Astrocyte (in vitro differentiated cells and primary cell): ENCODE results near the gene CAMKK2. TPM values are rescaled to one million over a fixed set of nuclear protein-coding genes. Genes with fewer than 3 reads are reported as not detected.

Experiments
- DNase-seq: peaks from one replicate; pipeline ENCODE4 v3.0.0-alpha.2; 2010; ENCODE audit warnings: low read depth
- FAIRE-seq: peaks from 2 replicates; lab custom pipeline; 2011; peaks lifted over from hg19 to GRCh38; lab: Jason Lieb, UNC
- H2AFZ ChIP-seq: 2 replicates; pipeline ENCODE4 v1.6.0; 2012; ENCODE audit warnings: low read depth, low read length, inconsistent platforms
- H3K27ac ChIP-seq: 2 replicates; pipeline ENCODE4 v1.5.1; 2011; ENCODE audit warnings: low read depth, low read length, inconsistent platforms
- H3K27me3 ChIP-seq: 2 replicates; pipeline ENCODE4 v1.6.0; 2011; ENCODE audit warnings: low read length, inconsistent platforms; ENCODE audit not compliant: insufficient read depth
- H3K36me3 ChIP-seq: 2 replicates; pipeline ENCODE4 v1.5.1; 2011; ENCODE audit warnings: low read length, inconsistent platforms; ENCODE audit not compliant: insufficient read depth
- H3K4me1 ChIP-seq: 2 replicates; pipeline ENCODE4 v1.5.1; 2011; ENCODE audit warnings: low read length, inconsistent platforms; ENCODE audit not compliant: insufficient read depth
- H3K4me2 ChIP-seq: 2 replicates; pipeline ENCODE4 v1.6.0; 2012; ENCODE audit warnings: low read length, inconsistent platforms
- H3K4me3 ChIP-seq: 2 replicates; pipeline ENCODE4 v1.5.1; 2011; ENCODE audit warnings: low read depth, mild to moderate bottlenecking, low read length, inconsistent platforms; ENCODE audit not compliant: insufficient read depth
- H3K79me2 ChIP-seq: 2 replicates; pipeline ENCODE4 v1.6.0; 2012; ENCODE audit warnings: mild to moderate bottlenecking, low read length, inconsistent platforms; ENCODE audit not compliant: insufficient read depth
- H3K9ac ChIP-seq: 2 replicates; pipeline ENCODE4 v1.6.0; 2012; ENCODE audit warnings: mild to moderate bottlenecking, low read length, inconsistent platforms
- H3K9me3 ChIP-seq: 2 replicates; pipeline ENCODE4 v1.5.1; 2012; ENCODE audit warnings: low read depth, mild to moderate bottlenecking, low read length, inconsistent platforms; ENCODE audit not compliant: insufficient read depth
- H4K20me1 ChIP-seq: 2 replicates; pipeline ENCODE4 v1.6.0; 2012; ENCODE audit warnings: low read length, inconsistent platforms; ENCODE audit not compliant: insufficient read depth
- H3K27ac Mint-ChIP-seq: one replicate; pipeline ENCODE4 v1.8.0; 2021; ENCODE audit warnings: mild to moderate bottlenecking, mixed read lengths; ENCODE audit not compliant: unreplicated experiment
- H3K27me3 Mint-ChIP-seq: one replicate; pipeline ENCODE4 v1.8.0; 2021; ENCODE audit warnings: low read depth, mixed read lengths; ENCODE audit not compliant: unreplicated experiment
- H3K36me3 Mint-ChIP-seq: one replicate; pipeline ENCODE4 v1.8.0; 2021; ENCODE audit warnings: low read depth, mixed read lengths; ENCODE audit not compliant: unreplicated experiment
- H3K4me1 Mint-ChIP-seq: one replicate; pipeline ENCODE4 v1.8.0; 2021; ENCODE audit warnings: low read depth, mixed read lengths; ENCODE audit not compliant: unreplicated experiment
- H3K4me3 Mint-ChIP-seq: one replicate; pipeline ENCODE4 v1.8.0; 2021; ENCODE audit warnings: mild to moderate bottlenecking, moderate library complexity, mixed read lengths; ENCODE audit not compliant: unreplicated experiment
- H3K9me3 Mint-ChIP-seq: one replicate; pipeline ENCODE4 v1.8.0; 2021; ENCODE audit warnings: mild to moderate bottlenecking, mixed read lengths; ENCODE audit not compliant: unreplicated experiment
- CTCF ChIP-seq: IDR thresholded peaks from 2 replicates; pipeline ENCODE4 v1.5.1; 2011; ENCODE audit warnings: low read depth, mild to moderate bottlenecking, inconsistent platforms, low read length, moderate library complexity; ENCODE audit not compliant: insufficient read depth
- EZH2 ChIP-seq: IDR thresholded peaks from 2 replicates; pipeline ENCODE4 v1.6.1; 2012; ENCODE audit warnings: mild to moderate bottlenecking, low read length, inconsistent platforms; ENCODE audit not compliant: insufficient read depth
- total RNA-seq: library from RNA; stranded (reverse); gene quantifications from 2 replicates; pipeline ENCODE4 v1.2.1, GENCODE V29; 2021

Gene CAMKK2
- total RNA-seq, 1 donor from 2014 or later, result 22.0 TPM

GRCh38 chr12:121212875-121213274 is 83.6 kb downstream of the CAMKK2 start:
- Mint-ChIP-seq H3K36me3 (peaks cover 1% of the 10 kb centered on the region), H3K4me1 (peaks cover 16% of the 10 kb centered on the region), H3K27ac (no peak overlapping the region), H3K4me3 (no peak overlapping the region), H3K9me3 (no peaks in the 10 kb centered on the region), H3K27me3 (no peaks in the 10 kb centered on the region)
- Histone ChIP-seq H3K27me3 (peaks cover 2% of the 10 kb centered on the region), H3K27ac (no peak overlapping the region), H3K9ac (no peak overlapping the region), H4K20me1 (peaks cover 9% of the 10 kb centered on the region), H3K4me2 (no peak overlapping the region), H3K9me3 (no peaks in the 10 kb centered on the region), H3K36me3 (no peaks in the 10 kb centered on the region), H2AFZ (no peak overlapping the region), H3K79me2 (no peaks in the 10 kb centered on the region), H3K4me3 (no peak overlapping the region), H3K4me1 (peaks cover 16% of the 10 kb centered on the region)
- TF ChIP-seq EZH2 (no peak), CTCF (no peak)
- FAIRE-seq (no peak), DNase-seq (no peak)

- Histone ChIP-seq H3K9me3 (no peaks in the 10 kb centered on the region), H2AFZ (peak within 1 kb of the TSS; percentile 85), H3K36me3 (no peaks in the 10 kb centered on the region), H3K4me3 (peak within 1 kb of the TSS; percentile 66), H3K27ac (peak within 1 kb of the TSS; percentile 21), H3K27me3 (peaks cover 2% of the 10 kb centered on the region), H3K9ac (peak within 1 kb of the TSS; percentile 80), H3K4me1 (peaks cover 13% of the 10 kb centered on the region), H4K20me1 (peaks cover 3% of the 10 kb centered on the region), H3K4me2 (peak within 1 kb of the TSS; percentile 87), H3K79me2 (no peaks in the 10 kb centered on the region)
- Mint-ChIP-seq H3K4me3 (peak within 1 kb of the TSS; percentile 85), H3K4me1 (peaks cover 8% of the 10 kb centered on the region), H3K27ac (peak within 1 kb of the TSS; percentile 64), H3K36me3 (no peaks in the 10 kb centered on the region), H3K9me3 (no peaks in the 10 kb centered on the region), H3K27me3 (no peaks in the 10 kb centered on the region)
- FAIRE-seq (no peak), DNase-seq (peak; percentile 50)
- TF ChIP-seq CTCF (no peak), EZH2 (no peak)
Observed at GRCh38 chr12:121209624-121210572, 86.6 kb downstream of the CAMKK2 start, which contains the start of gene P2RX4. P2RX4 (plus strand) TSS chr12:121210129; CDS start chr12:121210165, 36 bp downstream.
